WI38 (cell line): ENCODE results near the gene NOC2L.
"Not testable (repeated sequence)": the region's sequence is repeated elsewhere in the genome, so short reads cannot be mapped to it uniquely, and the experiment has no call there.

Experiments
- H3K4me3 ChIP-seq: 2 replicates; pipeline ENCODE4 v1.5.1; 2011; ENCODE audit warnings: low read depth, mild to moderate bottlenecking, control low read depth, low read length
- CTCF ChIP-seq: IDR thresholded peaks from 2 replicates; pipeline ENCODE4 v1.5.1; 2012; ENCODE audit warnings: low read depth, mild to moderate bottlenecking, control low read depth, low read length

NOC2L gene

GRCh38 chr1:997713-997992, 38.6 kb upstream of the NOC2L start:
- TF ChIP-seq CTCF = no peak
- H3K4me3 ChIP-seq = no peak overlapping the region

- TF ChIP-seq CTCF = no peak
- H3K4me3 ChIP-seq = no peak overlapping the region
These were observed 38.0 kb upstream of the NOC2L start for GRCh38 chr1:996851-997712.

GRCh38 chr1:995665-996633, 36.9 kb upstream of the NOC2L start:
- no peak for TF ChIP-seq CTCF
- H3K4me3 ChIP-seq = no peak overlapping the region

GRCh38 chr1:994546-994945, 35.5 kb upstream of the NOC2L start:
- H3K4me3 ChIP-seq = not testable (repeated sequence)

GRCh38 chr1:993379-993995, 34.4 kb upstream of the NOC2L start:
- H3K4me3 ChIP-seq = no peak overlapping the region
- no peak for TF ChIP-seq CTCF

- no peak for TF ChIP-seq CTCF
- H3K4me3 ChIP-seq = no peak overlapping the region
These were observed 33.3 kb upstream of the NOC2L start for GRCh38 chr1:992362-992761.

GRCh38 chr1:991895-992294, 32.8 kb upstream of the NOC2L start:
- H3K4me3 ChIP-seq = no peak overlapping the region
- TF ChIP-seq CTCF = no peak

GRCh38 chr1:991275-991674, 32.2 kb upstream of the NOC2L start:
- H3K4me3 ChIP-seq = not testable (repeated sequence)

GRCh38 chr1:988061-988460, 29.0 kb upstream of the NOC2L start:
- H3K4me3 ChIP-seq = not testable (repeated sequence)
